GM19351 (cell line): ENCODE data around the gene CDCP1.
"Not testable (repeated sequence)": the region's sequence is repeated elsewhere in the genome, so short reads cannot be mapped to it uniquely, and the experiment has no call there.

Source experiments
- ATAC-seq: cut with Tn5 transposase; IDR thresholded peaks from one replicate; pipeline ENCODE4 v1.9.1; 2021; ENCODE audit warnings: mild to moderate bottlenecking, moderate library complexity; ENCODE audit not compliant: unreplicated experiment

CDCP1 gene

DNA sequence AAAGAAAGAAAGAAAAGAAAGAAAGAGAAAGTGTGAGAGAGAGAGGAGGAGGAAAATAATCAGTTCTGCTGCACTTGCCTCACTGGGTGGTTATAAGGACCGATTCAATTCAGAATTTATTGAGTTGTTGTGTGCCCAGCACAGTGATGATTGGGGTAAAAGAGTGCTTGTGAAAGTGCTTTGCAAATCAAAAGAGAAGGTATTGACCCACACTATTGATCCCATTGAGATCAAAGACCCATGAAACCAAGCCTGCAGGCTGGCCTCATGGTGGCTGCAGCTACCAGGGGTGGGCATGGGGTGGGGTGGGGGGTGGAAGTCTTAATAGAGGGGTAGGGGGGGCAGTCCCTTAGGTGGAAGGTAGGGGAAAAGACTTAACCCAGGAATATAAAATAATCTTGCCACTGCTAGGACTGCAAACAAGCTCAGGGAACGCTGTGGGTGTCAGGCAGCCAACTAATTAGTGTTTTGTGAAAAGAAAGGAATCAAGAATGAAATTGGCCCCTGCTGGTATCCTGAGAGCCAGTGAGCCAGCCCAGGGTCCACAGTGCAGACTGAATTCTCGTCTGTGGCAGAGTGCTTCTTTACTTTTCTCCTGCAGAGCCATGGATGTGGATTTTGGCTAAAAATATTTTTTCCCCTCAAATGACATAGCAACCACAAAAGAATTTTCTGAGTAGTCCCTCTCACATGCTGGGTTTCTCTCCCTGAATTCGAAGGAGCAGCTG, 85.8 kb downstream of the CDCP1 start:
- no peak for ATAC-seq

DNA sequence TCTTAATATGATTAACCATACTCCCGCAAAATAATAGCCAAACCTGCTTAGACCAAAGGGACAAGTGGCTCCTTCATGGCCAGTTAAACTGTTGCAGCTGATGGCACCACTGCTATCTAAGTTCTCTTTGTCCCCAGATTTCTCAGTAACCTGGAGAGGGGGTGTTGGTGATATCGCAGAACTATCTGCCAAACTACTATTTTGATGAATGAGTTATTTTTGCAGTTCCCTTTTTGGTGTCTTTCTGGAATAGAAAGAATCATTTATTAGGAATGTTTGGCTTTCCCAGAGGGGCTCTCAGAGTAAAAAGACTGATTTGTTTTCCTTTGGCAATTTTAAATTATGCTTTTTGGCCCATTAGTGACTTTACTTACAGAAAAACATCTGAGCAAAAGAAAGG, 87.0 kb downstream of the CDCP1 start:
- no peak for ATAC-seq

DNA sequence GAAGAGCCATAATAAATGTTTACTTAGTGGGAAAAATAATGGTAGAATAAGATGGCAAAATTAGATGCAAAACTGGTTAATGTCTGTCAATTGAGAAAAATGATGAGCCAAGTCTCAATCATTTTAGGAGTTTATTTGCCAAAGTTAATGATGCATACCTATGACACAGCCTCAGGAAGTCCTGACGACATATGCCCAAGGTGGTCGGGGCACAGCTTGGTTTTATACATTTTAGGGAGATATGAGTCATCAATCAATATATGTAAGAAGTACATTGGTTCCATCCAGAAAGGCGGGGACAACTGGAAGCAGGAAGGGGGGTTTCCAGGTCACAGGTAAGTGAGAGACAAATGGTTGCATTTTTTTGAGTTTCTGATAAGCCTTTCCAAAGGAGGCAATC, 88.6 kb downstream of the CDCP1 start:
- ATAC-seq = no peak

- no peak for ATAC-seq
Observed at GRCh38 chr3:45056608-45057301, 89.4 kb downstream of the CDCP1 start.

- ATAC-seq = no peak
Observed at GRCh38 chr3:45055411-45056143, 90.6 kb downstream of the CDCP1 start.

DNA sequence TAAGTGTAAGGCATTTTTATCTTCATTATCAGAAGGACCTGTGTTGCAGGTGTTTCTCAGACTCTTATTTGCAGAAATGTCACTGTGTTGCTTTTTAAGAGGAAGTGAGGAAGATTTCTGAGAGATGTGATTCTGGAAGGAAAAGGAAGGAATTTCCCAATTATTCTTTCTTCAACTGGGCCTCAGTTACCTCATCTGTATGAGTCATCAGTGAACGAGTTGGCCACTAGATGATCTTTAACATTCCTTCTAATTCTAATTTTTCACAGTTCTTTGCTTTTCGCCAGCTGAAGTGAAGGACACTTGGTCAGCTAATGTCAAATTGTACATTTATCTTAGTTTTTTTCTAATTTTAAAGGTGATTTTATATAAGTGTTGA, 91.2 kb downstream of the CDCP1 start:
- ATAC-seq = no peak

GRCh38 chr3:45054196-45054857, 91.9 kb downstream of the CDCP1 start:
- no peak for ATAC-seq

DNA sequence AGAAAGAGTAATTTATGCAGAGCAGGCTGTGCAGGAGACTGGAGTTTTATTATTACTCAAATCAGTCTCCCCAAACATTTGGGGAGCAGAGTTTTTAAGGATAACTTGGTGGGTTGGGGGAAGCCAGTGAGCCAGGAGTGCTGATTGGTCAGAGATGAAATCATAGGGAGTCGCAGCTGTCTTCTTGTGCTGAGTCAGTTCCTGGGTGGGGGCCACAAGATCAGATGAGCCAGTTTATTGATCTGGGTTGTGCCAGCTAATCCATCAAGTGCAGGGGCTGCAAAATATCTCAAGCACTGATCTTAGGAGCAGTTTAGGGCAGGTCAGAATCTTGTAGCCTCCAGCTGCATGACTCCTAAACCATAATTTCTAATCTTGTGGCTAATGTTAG, 92.4 kb downstream of the CDCP1 start:
- ATAC-seq = not testable (repeated sequence)

DNA sequence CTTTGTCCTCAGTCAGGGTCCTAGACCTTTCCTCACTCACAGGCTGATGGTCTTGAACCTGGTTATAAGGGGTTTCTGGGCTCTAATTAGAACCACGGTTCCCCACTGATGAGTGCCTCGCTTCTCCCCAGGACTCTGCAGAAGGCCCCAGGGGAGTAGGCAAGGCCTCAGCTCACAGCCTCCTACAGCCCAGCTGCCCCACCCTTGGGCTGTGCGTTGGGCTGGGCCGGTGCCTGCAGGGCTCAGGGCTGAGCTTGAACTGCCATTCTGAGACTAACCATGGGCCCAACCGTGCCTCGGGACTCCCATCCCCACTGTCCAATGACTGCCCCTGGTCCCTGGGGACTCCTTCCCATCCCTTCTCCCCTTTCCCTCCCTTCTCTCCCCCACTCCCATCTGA, 94.5 kb downstream of the CDCP1 start:
- ATAC-seq = no peak

DNA sequence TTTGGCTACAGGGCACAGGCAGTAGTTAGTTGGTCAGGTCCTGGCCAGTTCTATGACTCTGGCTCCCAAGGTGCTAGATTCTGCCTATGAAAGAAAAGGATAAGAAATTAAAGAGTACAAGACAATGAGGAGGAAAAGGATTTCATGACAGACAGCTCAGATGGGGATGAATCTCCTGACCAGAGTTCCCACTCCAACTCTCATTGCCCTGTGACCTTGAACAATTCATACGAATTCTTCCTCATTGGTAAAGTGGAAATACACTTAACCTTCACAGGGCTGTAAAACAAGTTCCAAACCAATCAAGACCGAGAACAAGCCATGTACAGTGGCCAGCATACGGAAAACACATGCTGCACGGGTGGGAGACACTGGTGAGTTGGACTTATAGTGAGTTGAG, 96.4 kb downstream of the CDCP1 start:
- ATAC-seq = no peak

- no peak for ATAC-seq
Observed at GRCh38 chr3:45048244-45048643, 97.9 kb downstream of the CDCP1 start.

DNA sequence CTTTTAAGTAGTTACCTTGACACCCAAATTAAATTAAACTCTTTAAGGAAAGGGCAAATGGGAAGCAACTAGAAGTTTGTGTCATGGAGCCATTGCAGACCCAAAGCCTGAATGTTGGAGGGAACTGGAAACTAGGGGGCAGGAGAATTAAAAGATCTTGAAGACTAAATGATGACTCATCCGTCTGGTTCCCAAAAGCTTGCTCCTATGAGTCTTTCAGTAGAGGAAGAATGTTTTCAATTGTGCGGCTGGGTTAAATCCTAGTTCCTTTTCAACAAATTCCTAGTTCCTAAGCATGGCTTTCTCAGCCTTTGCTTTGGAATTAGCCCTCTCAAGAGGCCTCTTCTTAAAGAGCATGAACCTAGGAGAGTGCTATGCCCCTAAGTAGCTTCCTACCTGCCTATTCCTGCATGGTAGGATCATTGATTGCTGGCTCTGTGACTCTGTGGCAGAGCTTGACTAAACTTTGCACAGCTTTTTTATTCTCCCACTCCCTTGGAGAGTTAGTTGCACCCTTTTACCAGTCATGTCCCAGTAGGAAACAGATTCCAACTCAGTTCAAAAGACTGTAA, 102.4 kb downstream of the CDCP1 start:
- no peak for ATAC-seq

GRCh38 chr3:45042162-45042561, 104.0 kb downstream of the CDCP1 start:
- ATAC-seq = no peak

GRCh38 chr3:45041666-45042065, 104.5 kb downstream of the CDCP1 start:
- no peak for ATAC-seq

GRCh38 chr3:45037720-45038455, 108.3 kb downstream of the CDCP1 start:
- peak; percentile 72 for ATAC-seq

- ATAC-seq = no peak
Observed at GRCh38 chr3:45035441-45036301, 110.5 kb downstream of the CDCP1 start.

DNA sequence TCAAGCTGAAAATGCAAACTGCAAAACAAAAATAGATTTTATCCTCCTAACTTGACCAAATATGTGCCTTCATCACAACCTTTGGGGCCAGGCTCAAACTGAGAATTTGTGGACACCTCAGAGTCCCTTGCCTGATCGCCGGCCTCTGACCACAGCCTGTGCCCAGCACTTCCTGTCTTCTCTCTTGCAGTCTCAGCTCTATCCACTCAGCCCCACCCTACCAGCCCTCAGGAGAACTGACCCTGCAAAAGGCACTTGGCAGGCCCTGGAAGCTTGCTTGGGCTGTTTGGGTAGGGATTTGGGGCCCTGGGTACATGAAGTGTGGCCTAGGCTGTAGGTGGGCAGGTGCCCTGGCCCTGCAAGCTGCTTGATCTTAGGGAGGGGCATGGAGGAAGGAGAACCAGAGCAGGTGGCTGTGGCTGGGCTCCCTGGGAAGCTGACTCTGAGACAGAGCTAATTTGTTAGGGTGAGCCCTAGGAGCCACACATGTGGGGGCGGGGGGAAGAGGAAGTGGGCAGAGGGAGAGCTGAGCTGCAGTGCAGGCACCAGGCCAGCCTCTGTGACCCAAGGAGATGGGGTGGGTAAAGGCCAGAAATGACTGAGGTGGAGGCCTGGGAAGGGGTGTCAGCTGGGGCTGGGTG, 111.4 kb downstream of the CDCP1 start:
- no peak for ATAC-seq

- ATAC-seq = no peak
Observed at GRCh38 chr3:45033791-45034190, 112.4 kb downstream of the CDCP1 start.
